H1 (cell line): ENCODE data around the gene CDKN2B-AS1. TPM values are rescaled to one million over a fixed set of nuclear protein-coding genes. Genes with fewer than 3 reads are reported as not detected.

ENCODE experiments used
- CTCF ChIA-PET: fragments of 300-600 bp; sonication (Branson Sonifier 250); formaldehyde crosslinking; loops from one replicate; lab custom pipeline; 2021; ENCODE audit not compliant: partially characterized antibody; lab: Charles Lee
- POLR2A ChIA-PET: fragments of 300-600 bp; sonication (Branson Sonifier 250); formaldehyde crosslinking; loops from one replicate; lab custom pipeline; 2021; ENCODE audit warnings: inconsistent platforms; ENCODE audit not compliant: partially characterized antibody; lab: Charles Lee
- DNase-seq, 2 experiments: peaks; one replicate each; pipeline versions ENCODE4 v3.0.0 to v3.0.0-alpha.2; 2010 to 2022; ENCODE audit warnings: low spot score in 2 of 2, low read depth in 1 of 2, mixed read lengths in 1 of 2
- FAIRE-seq: peaks from 2 replicates; lab custom pipeline; 2011; peaks lifted over from hg19 to GRCh38; lab: Jason Lieb, UNC
- H2AFZ ChIP-seq: 2 replicates; pipeline ENCODE4 v1.8.1; 2012; ENCODE audit warnings: low read length, inconsistent platforms
- H2AK5ac ChIP-seq: 2 replicates; pipeline ENCODE4 v1.6.1; 2013; ENCODE audit warnings: low read depth, low read length
- H2BK120ac ChIP-seq: replicated peaks from 2 replicates; pipeline ENCODE3; 2013; ENCODE audit warnings: low read depth, low read length, inconsistent platforms
- H2BK12ac ChIP-seq: 2 replicates; pipeline ENCODE4 v1.6.1; 2013; ENCODE audit warnings: low read depth, low read length
- H2BK15ac ChIP-seq: 2 replicates; pipeline ENCODE4 v1.6.1; 2013; ENCODE audit warnings: low read length
- H2BK20ac ChIP-seq: 2 replicates; pipeline ENCODE4 v1.6.1; 2013; ENCODE audit warnings: low read length
- H2BK5ac ChIP-seq: 2 replicates; pipeline ENCODE4 v1.6.1; 2013; ENCODE audit warnings: low read depth, low read length
- H3K14ac ChIP-seq: 2 replicates; pipeline ENCODE4 v1.6.1; 2013; ENCODE audit warnings: inconsistent platforms; ENCODE audit not compliant: insufficient read length
- H3K18ac ChIP-seq: 2 replicates; pipeline ENCODE4 v1.6.1; 2013; ENCODE audit warnings: low read length; ENCODE audit errors: extremely low read depth
- H3K23ac ChIP-seq: 2 replicates; pipeline ENCODE4 v1.6.1; 2013; ENCODE audit warnings: inconsistent platforms; ENCODE audit not compliant: insufficient read length
- H3K23me2 ChIP-seq: 2 replicates; pipeline ENCODE4 v1.6.1; 2013; ENCODE audit warnings: low read depth, low read length
- H3K27ac ChIP-seq: 2 replicates; pipeline ENCODE4 v1.6.1; 2011; ENCODE audit warnings: low read depth, low read length, inconsistent platforms
- H3K27me3 ChIP-seq, 4 experiments: replicated peaks in 1 of 4; 1 replicate in 1 of 4; 2 replicates in 3 of 4; pipeline versions ENCODE4 v1.6.1 to v1.8.1; 2011 to 2013; ENCODE audit warnings: low read length in 3 of 4, mild to moderate bottlenecking in 3 of 4, inconsistent platforms in 2 of 4, mixed read lengths in 2 of 4, moderate library complexity in 1 of 4; ENCODE audit not compliant: control insufficient read depth in 3 of 4, insufficient read depth in 3 of 4; ENCODE audit errors: extremely low read depth in 1 of 4
- H3K36me3 ChIP-seq, 4 experiments: 2 replicates each; pipeline versions ENCODE4 v1.6.1 to v1.8.1; 2011 to 2013; ENCODE audit warnings: mild to moderate bottlenecking in 4 of 4, low read length in 3 of 4, moderate library complexity in 2 of 4, control low read depth in 1 of 4, inconsistent platforms in 1 of 4; ENCODE audit not compliant: insufficient read depth in 4 of 4, control insufficient read depth in 2 of 4
- H3K4ac ChIP-seq: replicated peaks from 2 replicates; pipeline ENCODE3; 2013; ENCODE audit warnings: low read length, low read depth, mixed read lengths, inconsistent platforms; ENCODE audit not compliant: insufficient read length
- H3K4me1 ChIP-seq, 4 experiments: replicated peaks in 1 of 4; 1 replicate in 1 of 4; 2 replicates in 3 of 4; pipeline versions ENCODE4 v1.6.1 to v1.8.1; 2011 to 2013; ENCODE audit warnings: low read length in 3 of 4, inconsistent platforms in 2 of 4, mixed read lengths in 1 of 4; ENCODE audit not compliant: insufficient read depth in 4 of 4, control insufficient read depth in 3 of 4
- H3K4me2 ChIP-seq, 2 experiments: 2 replicates each; pipeline versions ENCODE4 v1.6.1 to v1.8.1; 2011 to 2013; ENCODE audit warnings: low read depth in 2 of 2, low read length in 2 of 2, control low read depth in 1 of 2, inconsistent platforms in 1 of 2, mild to moderate bottlenecking in 1 of 2; ENCODE audit not compliant: insufficient read depth in 1 of 2
- H3K4me3 ChIP-seq, 4 experiments: fragments of 200-600, 300-600 bp in 1 of 4; sonication (generic), shearing (Covaris generic), sonication (Bioruptor Twin) in 1 of 4; 2 replicates each; pipeline versions ENCODE4 v1.5.1 to v1.8.1; 2011 to 2016; ENCODE audit warnings: low read length in 4 of 4, low read depth in 3 of 4, control low read depth in 2 of 4, inconsistent platforms in 2 of 4, mild to moderate bottlenecking in 2 of 4, mixed read lengths in 1 of 4, moderate library complexity in 1 of 4; ENCODE audit not compliant: insufficient read depth in 2 of 4; ENCODE audit errors: extremely low read depth in 1 of 4
- H3K56ac ChIP-seq: replicated peaks from 2 replicates; pipeline ENCODE3; 2013; ENCODE audit warnings: low read depth, mild to moderate bottlenecking, mixed read lengths, low read length, inconsistent platforms; ENCODE audit not compliant: insufficient read length
- H3K79me1 ChIP-seq: 2 replicates; pipeline ENCODE4 v1.6.1; 2013; ENCODE audit warnings: low read depth, low read length, control low read depth
- H3K79me2 ChIP-seq, 2 experiments: 2 replicates each; pipeline versions ENCODE4 v1.6.1 to v1.8.1; 2012 to 2013; ENCODE audit warnings: low read length in 2 of 2, mild to moderate bottlenecking in 2 of 2, inconsistent platforms in 1 of 2; ENCODE audit not compliant: insufficient read depth in 2 of 2, control insufficient read depth in 1 of 2
- H3K9ac ChIP-seq, 4 experiments: replicated peaks in 1 of 4; 1 replicate in 1 of 4; 2 replicates in 3 of 4; pipeline versions ENCODE4 v1.6.1 to v1.8.1; 2011 to 2013; ENCODE audit warnings: low read depth in 3 of 4, low read length in 3 of 4, control low read depth in 2 of 4, mild to moderate bottlenecking in 2 of 4, moderate library complexity in 2 of 4, inconsistent platforms in 1 of 4; ENCODE audit errors: extremely low read depth in 1 of 4
- H3K9me3 ChIP-seq, 2 experiments: 2 replicates each; pipeline versions ENCODE4 v1.6.1 to v1.8.1; 2012 to 2013; ENCODE audit warnings: mild to moderate bottlenecking in 2 of 2, moderate library complexity in 2 of 2, control low read depth in 1 of 2, inconsistent platforms in 1 of 2, low read depth in 1 of 2, low read length in 1 of 2, mixed read lengths in 1 of 2; ENCODE audit not compliant: insufficient read depth in 2 of 2
- H4K20me1 ChIP-seq, 2 experiments: replicated peaks in 1 of 2; 2 replicates each; pipeline versions ENCODE3 to v1.8.1; 2011 to 2013; ENCODE audit warnings: inconsistent platforms in 2 of 2, low read length in 2 of 2, mild to moderate bottlenecking in 1 of 2; ENCODE audit not compliant: insufficient read depth in 2 of 2, control insufficient read depth in 1 of 2
- H4K5ac ChIP-seq: 2 replicates; pipeline ENCODE4 v1.6.1; 2013; ENCODE audit warnings: low read length, low read depth, mixed read lengths, inconsistent platforms; ENCODE audit not compliant: insufficient read length
- H4K8ac ChIP-seq: 2 replicates; pipeline ENCODE4 v1.8.0; 2013; ENCODE audit warnings: mild to moderate bottlenecking, moderate library complexity, low read length, inconsistent platforms; ENCODE audit not compliant: insufficient read depth; ENCODE audit errors: extremely low read depth
- H4K91ac ChIP-seq: replicated peaks from 2 replicates; pipeline ENCODE3; 2013; ENCODE audit warnings: low read length, mixed read lengths, inconsistent platforms; ENCODE audit not compliant: insufficient read length
- CBX8 ChIP-seq: fragments of 300-800, 300-1000 bp; sonication (generic); IDR thresholded peaks from 2 replicates; pipeline ENCODE4 v1.7.1; 2016; ENCODE audit warnings: low read depth, low read length, borderline replicate concordance
- RXRA ChIP-seq: IDR thresholded peaks from 2 replicates; pipeline ENCODE4 v1.6.1; 2011; ENCODE audit warnings: low read depth, mild to moderate bottlenecking, low read length, moderate library complexity; ENCODE audit not compliant: insufficient read depth
- WGBS, 2 experiments: shearing (Covaris generic) in 1 of 2; methylation state at CpG; one replicate each; pipeline versions ENCODE4 v1.1.6 to v1.1.7; 2013 to 2015; ENCODE audit warnings: low lambda C conversion rate in 2 of 2, mixed read lengths in 2 of 2, inconsistent platforms in 1 of 2, low coverage in 1 of 2, missing lambda C conversion rate in 1 of 2; ENCODE audit not compliant: insufficient replicate concordance in 2 of 2, insufficient coverage in 1 of 2, insufficient read length in 1 of 2; ENCODE audit errors: extremely low coverage in 1 of 2, missing lambda C conversion rate in 1 of 2; 5-methylcytosine and 5-hydroxymethylcytosine counted together
- polyA plus RNA-seq, 7 experiments: library from polyadenylated mRNA; depleted of rRNA in 3 of 7; stranded (reverse) in 5 of 7; unstranded in 2 of 7; fragments of >200 nt in 5 of 7; fragments of 200-250 nt in 2 of 7; gene quantifications; 1 replicate in 5 of 7; 2 replicates in 1 of 7; 4 replicates in 1 of 7; pipeline versions ENCODE4 v1.2.1 to v1.2.3, GENCODE V29; 2011 to 2013; ENCODE audit warnings: missing spikeins in 2 of 7, mixed read lengths in 2 of 7
- total RNA-seq: library from RNA; stranded (reverse); fragmentation: NEBNext Ultra II Directional; extraction: Animal tissue kit (Norgen Biotek cat#: 25700); gene quantifications from 2 replicates; pipeline ENCODE4 v1.2.1, GENCODE V29; 2021

Gene CDKN2B-AS1
- total and polyA plus RNA-seq, 2 of the 8 experiments (the other 6 are each of a cell fraction or from before 2014, with no cell fraction given), result not detected

GRCh38 chr9:21958833-21959232, 35.8 kb upstream of the CDKN2B-AS1 start:
- Histone ChIP-seq H2BK15ac (no peak overlapping the region), H2BK5ac (no peak overlapping the region), H3K79me2 (no peaks in the 10 kb centered on the region), H3K4me2 (no peak overlapping the region), H4K8ac (no peak overlapping the region), H3K4me3 (no peak overlapping the region), H3K27me3 (peaks cover 0 to 12% (median 4%) of the 10 kb centered on the region in 4 experiments; a peak in 5 of 7 replicates), H4K91ac (no peak overlapping the region), H3K9me3 (no peaks in the 10 kb centered on the region; a peak in 1 of 4 replicates), H3K9ac (no peak overlapping the region), H3K27ac (no peak overlapping the region), H2BK20ac (no peak overlapping the region), H3K14ac (no peak overlapping the region), H2BK120ac (no peak overlapping the region), H3K79me1 (no peaks in the 10 kb centered on the region), H2BK12ac (no peak overlapping the region), H3K23me2 (no peaks in the 10 kb centered on the region), H3K4ac (no peak overlapping the region), H2AFZ (no peak overlapping the region), H4K20me1 (no peaks in the 10 kb centered on the region), H2AK5ac (no peak overlapping the region), H3K23ac (no peak overlapping the region), H3K4me1 (no peaks in the 10 kb centered on the region), H4K5ac (no peak overlapping the region), H3K36me3 (no peaks in the 10 kb centered on the region), H3K56ac (no peak overlapping the region), H3K18ac (no peak overlapping the region)
- no peak for DNase-seq
- TF ChIP-seq CBX8, result no peak
- no peak for TF ChIP-seq RXRA
- no peak for FAIRE-seq
- ChIA-PET POLR2A (no interaction called here), CTCF (interaction anchor here (0.7 kb wide), 1 partner anchor 55 kb away, joined by 3 read pairs; no protein-coding TSS in a partner anchor)
- WGBS, 2 experiments, result 78% methylated on average over 2 of the region's 2 CpGs; no CpG with 5 or more reads in 1 of the 2 experiments
